HG03175 (cell line): ENCODE results near the gene KMO.

Experiments
- ATAC-seq: cut with Tn5 transposase; IDR thresholded peaks from one replicate; pipeline ENCODE4 v1.9.1; 2021; ENCODE audit warnings: mild to moderate bottlenecking, moderate library complexity; ENCODE audit not compliant: unreplicated experiment

The KMO gene

DNA sequence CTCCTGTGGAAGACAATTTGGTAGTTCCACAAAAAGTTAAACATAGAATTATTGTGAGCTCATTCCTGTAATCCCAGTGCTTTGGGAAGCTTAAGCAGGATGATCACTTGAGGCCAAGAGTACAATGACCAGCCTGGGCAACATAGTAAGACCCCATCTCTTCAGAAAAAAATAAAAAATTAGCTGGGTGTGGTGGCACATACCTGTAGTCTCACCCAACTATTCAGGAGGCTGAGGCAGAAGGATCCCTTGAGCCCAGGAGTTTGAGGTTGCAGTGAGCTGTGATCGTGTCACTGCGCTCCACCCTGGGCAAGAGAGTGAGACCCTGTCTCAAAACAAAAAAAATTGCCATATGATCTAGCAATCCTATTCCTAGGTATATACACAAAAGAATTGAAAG lies 112.1 kb downstream of the KMO start:
- ATAC-seq, result no peak

DNA sequence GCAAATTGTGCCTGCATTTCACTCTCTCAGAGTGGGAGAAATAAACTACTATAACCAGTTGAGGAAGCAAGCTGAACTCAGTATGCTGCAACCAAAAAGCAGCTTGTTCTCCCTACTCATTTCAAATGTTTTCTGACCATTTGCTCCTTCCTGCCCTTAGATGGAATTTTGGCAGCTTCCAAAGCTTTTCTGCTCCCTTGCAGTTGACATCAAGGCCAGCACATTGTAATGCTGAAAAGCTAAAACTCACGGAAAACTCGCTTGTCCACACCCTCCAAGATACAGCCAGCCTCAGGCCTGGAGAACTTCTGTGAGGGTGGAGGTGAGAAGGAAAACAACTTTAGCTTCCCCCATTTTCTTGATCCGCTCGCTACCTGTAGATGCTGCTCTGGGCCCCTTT lies 113.0 kb downstream of the KMO start:
- no peak for ATAC-seq
